ENCODE measurements around the gene STAT3.

STAT3 gene

DNA sequence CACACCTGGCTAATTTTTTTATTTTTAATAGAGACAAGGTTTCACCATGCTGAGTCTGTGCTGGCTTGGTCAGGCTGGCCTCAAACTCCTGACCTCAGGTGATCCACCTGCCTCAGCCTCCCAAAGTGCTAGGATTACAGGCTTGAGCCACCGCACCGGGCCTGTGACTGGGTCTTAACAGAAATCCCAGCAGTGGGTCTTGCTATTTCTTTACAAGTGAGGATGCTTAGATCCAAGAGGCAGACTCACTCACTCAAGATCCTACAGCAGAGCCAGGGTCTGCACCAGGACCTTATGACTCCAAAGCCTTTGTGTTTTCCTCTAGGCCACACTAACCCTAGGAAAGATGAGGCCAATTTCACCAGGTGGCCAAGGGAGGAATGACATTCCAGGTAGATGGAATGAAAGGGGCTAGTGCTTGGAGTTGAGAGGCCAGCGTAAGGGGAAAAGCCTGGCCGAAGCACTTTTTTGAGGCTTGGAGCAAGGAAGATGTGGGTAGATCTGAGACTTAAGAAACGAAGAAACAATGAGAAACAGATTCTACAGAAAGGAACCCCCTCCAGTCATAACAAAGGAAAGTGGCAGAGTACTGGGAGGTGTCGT, 105.7 kb downstream of the STAT3 start:
- Histone ChIP-seq H4K20me1 (ENCODE audit: control insufficient read depth, insufficient read depth, low read depth, low read length) (no peaks in the 10 kb centered on the region), H3K79me2 (ENCODE audit: control insufficient read depth, low read length) (no peaks in the 10 kb centered on the region; the same call in 1 of the 2 replicates), H3K36me3 (ENCODE audit: control insufficient read depth, low read length) (no peaks in the 10 kb centered on the region), H3K9me3 (ENCODE audit: control insufficient read depth, insufficient read depth, low read length) (no peaks in the 10 kb centered on the region), H3K27me3 (ENCODE audit: control insufficient read depth, low read length) (no peaks in the 10 kb centered on the region), H3K9me2 (replicated peaks; ENCODE audit: control insufficient read depth, low read length) (no peaks in the 10 kb centered on the region), H3K27ac (ENCODE audit: low read depth, low read length) (no peak overlapping the region), H3K4me1 (ENCODE audit: control insufficient read depth, low read length) (peaks cover 31% of the 10 kb centered on the region), H3K4me3 (ENCODE audit: low read length) (no peak overlapping the region), H3F3A (ENCODE audit: control insufficient read depth, insufficient read depth) (peaks cover 8% of the 10 kb centered on the region), H3K4me2 (ENCODE audit: low read length) (no peak overlapping the region)
- no peak for TF ChIP-seq EZH2phosphoT487 (IDR thresholded peaks at IDR 0.05; ENCODE audit: borderline replicate concordance, low read length)
- TF ChIP-seq, protein P1, sequence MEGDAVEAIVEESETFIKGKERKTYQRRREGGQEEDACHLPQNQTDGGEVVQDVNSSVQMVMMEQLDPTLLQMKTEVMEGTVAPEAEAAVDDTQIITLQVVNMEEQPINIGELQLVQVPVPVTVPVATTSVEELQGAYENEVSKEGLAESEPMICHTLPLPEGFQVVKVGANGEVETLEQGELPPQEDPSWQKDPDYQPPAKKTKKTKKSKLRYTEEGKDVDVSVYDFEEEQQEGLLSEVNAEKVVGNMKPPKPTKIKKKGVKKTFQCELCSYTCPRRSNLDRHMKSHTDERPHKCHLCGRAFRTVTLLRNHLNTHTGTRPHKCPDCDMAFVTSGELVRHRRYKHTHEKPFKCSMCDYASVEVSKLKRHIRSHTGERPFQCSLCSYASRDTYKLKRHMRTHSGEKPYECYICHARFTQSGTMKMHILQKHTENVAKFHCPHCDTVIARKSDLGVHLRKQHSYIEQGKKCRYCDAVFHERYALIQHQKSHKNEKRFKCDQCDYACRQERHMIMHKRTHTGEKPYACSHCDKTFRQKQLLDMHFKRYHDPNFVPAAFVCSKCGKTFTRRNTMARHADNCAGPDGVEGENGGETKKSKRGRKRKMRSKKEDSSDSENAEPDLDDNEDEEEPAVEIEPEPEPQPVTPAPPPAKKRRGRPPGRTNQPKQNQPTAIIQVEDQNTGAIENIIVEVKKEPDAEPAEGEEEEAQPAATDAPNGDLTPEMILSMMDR (IDR thresholded peaks at IDR 0.05; ENCODE audit: low read depth, low read length, poor library complexity, severe bottlenecking) = no peak

DNA sequence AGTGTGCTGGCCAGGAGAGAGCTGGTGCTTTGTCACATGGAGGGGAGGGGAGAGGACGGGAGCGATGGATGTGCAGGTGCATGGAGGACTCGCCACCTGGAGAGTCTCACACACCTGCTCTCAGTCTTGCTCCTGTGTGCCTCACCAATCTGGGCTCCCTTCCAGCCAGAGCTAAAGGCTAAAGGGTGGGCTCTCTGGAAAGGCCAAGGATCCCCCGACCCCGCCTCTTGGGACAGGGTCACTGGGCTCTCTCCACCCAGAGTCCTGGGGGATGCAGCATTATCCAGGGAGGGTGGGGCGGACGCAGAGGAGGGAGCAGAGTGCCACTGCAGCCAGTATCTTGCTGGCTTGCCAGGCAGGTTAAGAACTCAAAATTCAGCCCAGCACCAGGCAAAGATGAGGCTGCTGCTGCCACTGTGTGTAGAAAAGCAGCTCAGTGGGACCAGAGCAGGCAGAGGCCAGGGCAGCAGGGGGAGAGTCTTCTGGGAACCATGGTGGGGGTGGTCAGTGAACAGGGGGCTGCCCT, 106.6 kb downstream of the STAT3 start:
- Histone ChIP-seq H3K4me2 (ENCODE audit: low read length) (no peak overlapping the region), H3K4me3 (ENCODE audit: low read length) (no peak overlapping the region), H3K9me2 (replicated peaks; ENCODE audit: control insufficient read depth, low read length) (no peaks in the 10 kb centered on the region), H4K20me1 (ENCODE audit: control insufficient read depth, insufficient read depth, low read depth, low read length) (no peaks in the 10 kb centered on the region), H3K4me1 (ENCODE audit: control insufficient read depth, low read length) (peaks cover 31% of the 10 kb centered on the region), H3F3A (ENCODE audit: control insufficient read depth, insufficient read depth) (peaks cover 13% of the 10 kb centered on the region), H3K27me3 (ENCODE audit: control insufficient read depth, low read length) (no peaks in the 10 kb centered on the region), H3K27ac (ENCODE audit: low read depth, low read length) (no peak overlapping the region), H3K79me2 (ENCODE audit: control insufficient read depth, low read length) (no peaks in the 10 kb centered on the region), H3K36me3 (ENCODE audit: control insufficient read depth, low read length) (no peaks in the 10 kb centered on the region), H3K9me3 (ENCODE audit: control insufficient read depth, insufficient read depth, low read length) (no peaks in the 10 kb centered on the region)
- TF ChIP-seq, protein P1 (IDR thresholded peaks at IDR 0.05; ENCODE audit: low read depth, low read length, poor library complexity, severe bottlenecking) = no peak
- TF ChIP-seq EZH2phosphoT487 (IDR thresholded peaks at IDR 0.05; ENCODE audit: borderline replicate concordance, low read length) = no peak

DNA sequence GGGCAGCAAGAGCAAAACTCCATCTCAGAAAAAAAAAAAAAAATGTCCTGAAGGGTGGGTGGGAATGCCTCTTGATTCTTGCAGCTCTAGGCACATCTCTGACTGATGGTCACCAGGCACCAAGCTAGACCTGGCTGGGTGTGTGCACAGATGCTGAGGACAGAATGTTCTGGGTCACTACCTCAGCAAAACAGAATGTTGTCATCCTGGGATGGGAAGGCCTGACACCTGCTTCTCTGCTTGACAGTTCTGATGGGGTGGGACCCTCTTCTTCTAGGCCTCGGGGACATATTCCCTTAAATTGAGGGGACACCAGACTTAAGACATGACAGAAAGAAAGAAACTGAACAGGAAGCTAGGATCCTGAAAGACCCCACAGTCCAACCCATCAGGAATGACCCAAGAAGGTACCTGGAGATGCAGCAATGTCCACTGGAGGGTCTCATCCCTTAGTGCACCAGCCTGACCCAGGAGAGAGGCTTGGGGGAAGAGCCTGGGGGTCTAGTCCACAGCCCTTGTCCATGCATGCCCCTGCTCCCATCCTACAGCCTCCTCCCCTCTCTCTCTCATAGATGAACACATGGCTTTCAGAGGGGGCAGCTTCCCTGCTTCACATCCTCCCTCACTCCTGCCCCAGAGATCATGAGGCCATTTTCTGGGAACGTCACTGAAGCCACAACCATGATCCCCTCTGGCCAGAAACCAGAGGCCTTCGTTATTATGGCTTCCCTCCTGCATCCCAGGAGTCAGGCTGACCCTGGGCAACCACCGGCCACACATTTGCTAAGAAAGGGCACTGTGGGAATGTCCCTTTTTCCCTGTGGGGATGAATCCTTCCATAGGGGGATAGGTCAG, 108.2 kb downstream of the STAT3 start:
- no peaks in the 10 kb centered on the region for H3K9me3 ChIP-seq (ENCODE audit: control insufficient read depth, insufficient read depth, low read length)
- TF ChIP-seq, protein P1 (IDR thresholded peaks at IDR 0.05; ENCODE audit: low read depth, low read length, poor library complexity, severe bottlenecking) = no peak
- no peak for TF ChIP-seq EZH2phosphoT487 (IDR thresholded peaks at IDR 0.05; ENCODE audit: borderline replicate concordance, low read length)
- H3F3A ChIP-seq (ENCODE audit: control insufficient read depth, insufficient read depth) = peaks cover 13% of the 10 kb centered on the region
- H4K20me1 ChIP-seq (ENCODE audit: control insufficient read depth, insufficient read depth, low read depth, low read length) = no peaks in the 10 kb centered on the region
- peaks cover 9% of the 10 kb centered on the region for H3K79me2 ChIP-seq (ENCODE audit: control insufficient read depth, low read length)
- no peaks in the 10 kb centered on the region for H3K27me3 ChIP-seq (ENCODE audit: control insufficient read depth, low read length)
- H3K36me3 ChIP-seq (ENCODE audit: control insufficient read depth, low read length) = peaks cover 6% of the 10 kb centered on the region
- peaks cover 21% of the 10 kb centered on the region for H3K4me1 ChIP-seq (ENCODE audit: control insufficient read depth, low read length)
- no peaks in the 10 kb centered on the region for H3K9me2 ChIP-seq (replicated peaks; ENCODE audit: control insufficient read depth, low read length)
- H3K27ac ChIP-seq (ENCODE audit: low read depth, low read length) = no peak overlapping the region
- no peak overlapping the region for H3K4me3 ChIP-seq (ENCODE audit: low read length)
- no peak overlapping the region for H3K4me2 ChIP-seq (ENCODE audit: low read length)

Data from DOHH2 (cell line).